Astrocyte of the spinal cord (primary cell): Measurements from ENCODE around the gene PLEKHA7.
A peak's percentile ranks its signal among the peaks of the same experiment; 100 is the strongest.

ENCODE experiments used
- DNase-seq: peaks from one replicate; pipeline ENCODE4 v3.0.0; 2011; ENCODE audit warnings: low read depth, low spot score
- H3K4me3 ChIP-seq: 2 replicates; pipeline ENCODE4 v1.5.1; 2011; ENCODE audit warnings: low read depth, mild to moderate bottlenecking, low read length, moderate library complexity
- CTCF ChIP-seq: IDR thresholded peaks from 2 replicates; pipeline ENCODE4 v1.5.1; 2012; ENCODE audit warnings: low read depth, mild to moderate bottlenecking, low read length, inconsistent platforms
- in situ Hi-C: cut with HindIII; loops from 2 replicates; pipeline ENCODE4 v1.10.0; 2017; ENCODE audit warnings: low sequenced_read_pairs

Gene PLEKHA7

GRCh38 chr11:16814410-16815046, 199.7 kb downstream of the PLEKHA7 start:
- in situ Hi-C loops, result no loop called here
- no peak overlapping the region for H3K4me3 ChIP-seq
- TF ChIP-seq CTCF, result no peak
- DNase-seq, result no peak

GRCh38 chr11:16813126-16813525, 201.1 kb downstream of the PLEKHA7 start:
- H3K4me3 ChIP-seq, result no peak overlapping the region
- no peak for TF ChIP-seq CTCF
- in situ Hi-C loops, result no loop called here
- DNase-seq, result no peak

- DNase-seq, result peak; percentile 36
- no peak for TF ChIP-seq CTCF
- H3K4me3 ChIP-seq, result no peak overlapping the region
- in situ Hi-C loops, result no loop called here
These were observed 201.9 kb downstream of the PLEKHA7 start for GRCh38 chr11:16812274-16812673.

- DNase-seq, result no peak
- no peak overlapping the region for H3K4me3 ChIP-seq
- in situ Hi-C loops, result no loop called here
- TF ChIP-seq CTCF, result no peak
These were observed 202.8 kb downstream of the PLEKHA7 start for GRCh38 chr11:16811136-16812020.

GRCh38 chr11:16809886-16810668, 204.1 kb downstream of the PLEKHA7 start:
- peak; percentile 81 for DNase-seq
- in situ Hi-C loops, result no loop called here
- no peak overlapping the region for H3K4me3 ChIP-seq
- no peak for TF ChIP-seq CTCF

GRCh38 chr11:16807306-16807705, 206.9 kb downstream of the PLEKHA7 start:
- TF ChIP-seq CTCF, result no peak
- in situ Hi-C loops, result no loop called here
- no peak overlapping the region for H3K4me3 ChIP-seq
- DNase-seq, result no peak
